MM.1S (cell line): ENCODE measurements around the gene NCOA1.

ENCODE experiments used
- EZH2 ChIP-seq: fragments of 300-600 bp; sonication (generic); optimal IDR thresholded peaks from 2 replicates; pipeline ENCODE3; 2017; ENCODE audit warnings: low read depth, mild to moderate bottlenecking, antibody characterized with exemption, low read length, mixed read lengths
- TF ChIP-seq, protein P1 (sequence below): fragments of 300-600 bp; sonication (generic); IDR thresholded peaks from 2 replicates; pipeline ENCODE4 v1.5.1; 2016; ENCODE audit warnings: antibody characterized with exemption, low read length, mixed read lengths

DNA sequence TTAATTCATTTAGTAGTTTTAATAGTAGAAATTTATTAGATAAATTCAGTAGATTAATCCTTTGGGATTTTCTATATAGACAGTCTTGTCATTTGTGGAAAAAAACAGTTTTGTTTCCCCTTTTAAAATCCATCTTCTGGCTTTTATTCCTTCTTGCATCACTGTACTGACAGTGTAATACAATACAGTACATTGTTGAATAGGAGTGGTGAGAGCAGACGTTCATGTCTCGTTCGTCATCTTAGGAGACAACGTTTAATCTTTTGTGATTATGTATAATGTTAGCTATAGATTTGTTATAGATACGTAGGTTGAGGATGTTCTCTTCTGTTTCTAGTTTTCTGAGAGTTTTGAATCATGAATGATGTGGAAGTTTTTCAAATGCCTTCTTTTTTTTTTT, 61.8 kb downstream of the NCOA1 start:
- TF ChIP-seq, protein P1, sequence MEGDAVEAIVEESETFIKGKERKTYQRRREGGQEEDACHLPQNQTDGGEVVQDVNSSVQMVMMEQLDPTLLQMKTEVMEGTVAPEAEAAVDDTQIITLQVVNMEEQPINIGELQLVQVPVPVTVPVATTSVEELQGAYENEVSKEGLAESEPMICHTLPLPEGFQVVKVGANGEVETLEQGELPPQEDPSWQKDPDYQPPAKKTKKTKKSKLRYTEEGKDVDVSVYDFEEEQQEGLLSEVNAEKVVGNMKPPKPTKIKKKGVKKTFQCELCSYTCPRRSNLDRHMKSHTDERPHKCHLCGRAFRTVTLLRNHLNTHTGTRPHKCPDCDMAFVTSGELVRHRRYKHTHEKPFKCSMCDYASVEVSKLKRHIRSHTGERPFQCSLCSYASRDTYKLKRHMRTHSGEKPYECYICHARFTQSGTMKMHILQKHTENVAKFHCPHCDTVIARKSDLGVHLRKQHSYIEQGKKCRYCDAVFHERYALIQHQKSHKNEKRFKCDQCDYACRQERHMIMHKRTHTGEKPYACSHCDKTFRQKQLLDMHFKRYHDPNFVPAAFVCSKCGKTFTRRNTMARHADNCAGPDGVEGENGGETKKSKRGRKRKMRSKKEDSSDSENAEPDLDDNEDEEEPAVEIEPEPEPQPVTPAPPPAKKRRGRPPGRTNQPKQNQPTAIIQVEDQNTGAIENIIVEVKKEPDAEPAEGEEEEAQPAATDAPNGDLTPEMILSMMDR: no peak
- no peak for TF ChIP-seq EZH2
